HG02623 (cell line): ENCODE results near the gene AOC3.
"Not testable (repeated sequence)": the region's sequence is repeated elsewhere in the genome, so short reads cannot be mapped to it uniquely, and the experiment has no call there.

Source experiments
- ATAC-seq: cut with Tn5 transposase; IDR thresholded peaks from one replicate; pipeline ENCODE4 v1.9.1; 2021; ENCODE audit warnings: moderate library complexity; ENCODE audit not compliant: unreplicated experiment

AOC3 gene

DNA sequence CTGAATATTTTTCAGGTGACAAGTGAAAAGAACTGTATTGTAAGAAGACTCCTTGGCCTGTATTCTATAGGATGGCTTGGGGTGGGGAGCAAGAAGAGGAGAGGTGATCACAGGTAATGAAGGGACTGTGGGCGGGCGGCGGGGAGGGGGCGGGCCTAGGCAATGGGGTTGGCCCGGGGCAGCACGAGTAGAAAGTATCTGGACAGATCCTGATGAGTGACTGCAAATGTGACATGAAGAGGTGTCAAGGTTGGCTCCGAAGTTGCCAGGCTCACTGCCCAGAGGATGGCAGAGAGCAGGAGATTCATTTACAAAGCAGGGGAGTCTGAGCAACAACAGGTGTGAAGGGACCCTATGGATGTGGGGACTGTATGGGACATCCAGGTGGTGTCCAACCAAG, 38.8 kb downstream of the AOC3 start:
- no peak for ATAC-seq

DNA sequence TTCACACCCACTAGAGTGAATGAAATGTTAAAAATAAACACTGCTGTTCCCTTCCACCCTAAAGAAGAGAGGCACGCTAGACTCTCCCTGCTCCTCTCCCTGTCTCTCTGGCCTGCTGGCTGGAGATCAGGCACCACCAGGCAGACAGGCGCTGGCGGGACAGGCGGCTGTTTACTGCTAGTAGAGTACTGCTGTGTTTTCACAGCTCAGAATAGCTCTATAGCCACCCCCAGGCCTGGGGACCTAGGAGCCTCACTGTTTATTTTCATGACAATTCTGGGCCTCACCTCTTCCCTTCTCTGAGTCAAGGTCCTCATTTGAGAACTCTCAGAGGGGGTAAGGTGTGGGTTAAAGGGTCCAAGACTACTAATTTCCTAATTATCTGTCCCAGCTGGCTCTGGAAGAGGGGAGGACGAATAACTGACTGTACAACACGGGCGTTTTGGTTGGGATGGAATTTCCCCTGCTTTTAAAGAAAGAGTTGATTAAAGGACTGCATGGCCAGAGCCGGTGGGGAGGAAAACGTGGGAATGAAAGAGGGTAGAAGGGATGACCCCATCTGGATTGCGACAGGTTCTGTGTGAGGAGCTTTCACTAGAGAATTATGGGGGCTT, 40.6 kb downstream of the AOC3 start:
- ATAC-seq: no peak

DNA sequence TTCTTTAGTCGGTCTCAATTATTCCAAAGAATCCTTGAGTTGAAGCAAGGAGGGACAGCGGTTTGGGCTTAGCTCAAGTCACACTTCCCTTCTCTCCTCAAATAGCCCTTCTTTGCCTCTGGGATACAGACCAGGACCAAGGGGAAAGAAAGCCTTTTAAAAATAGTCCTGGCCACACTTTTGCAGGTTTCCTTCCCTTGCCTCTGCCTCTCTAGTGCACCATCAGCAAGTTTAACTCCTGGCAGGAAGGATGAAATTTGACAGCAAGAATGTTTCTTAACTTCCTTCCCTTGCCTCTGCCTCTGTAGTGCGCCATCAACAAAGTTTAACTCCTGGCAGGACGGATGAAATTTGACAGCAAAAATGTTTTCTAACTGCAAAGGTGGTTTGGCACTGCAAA, 42.4 kb downstream of the AOC3 start:
- ATAC-seq: no peak

DNA sequence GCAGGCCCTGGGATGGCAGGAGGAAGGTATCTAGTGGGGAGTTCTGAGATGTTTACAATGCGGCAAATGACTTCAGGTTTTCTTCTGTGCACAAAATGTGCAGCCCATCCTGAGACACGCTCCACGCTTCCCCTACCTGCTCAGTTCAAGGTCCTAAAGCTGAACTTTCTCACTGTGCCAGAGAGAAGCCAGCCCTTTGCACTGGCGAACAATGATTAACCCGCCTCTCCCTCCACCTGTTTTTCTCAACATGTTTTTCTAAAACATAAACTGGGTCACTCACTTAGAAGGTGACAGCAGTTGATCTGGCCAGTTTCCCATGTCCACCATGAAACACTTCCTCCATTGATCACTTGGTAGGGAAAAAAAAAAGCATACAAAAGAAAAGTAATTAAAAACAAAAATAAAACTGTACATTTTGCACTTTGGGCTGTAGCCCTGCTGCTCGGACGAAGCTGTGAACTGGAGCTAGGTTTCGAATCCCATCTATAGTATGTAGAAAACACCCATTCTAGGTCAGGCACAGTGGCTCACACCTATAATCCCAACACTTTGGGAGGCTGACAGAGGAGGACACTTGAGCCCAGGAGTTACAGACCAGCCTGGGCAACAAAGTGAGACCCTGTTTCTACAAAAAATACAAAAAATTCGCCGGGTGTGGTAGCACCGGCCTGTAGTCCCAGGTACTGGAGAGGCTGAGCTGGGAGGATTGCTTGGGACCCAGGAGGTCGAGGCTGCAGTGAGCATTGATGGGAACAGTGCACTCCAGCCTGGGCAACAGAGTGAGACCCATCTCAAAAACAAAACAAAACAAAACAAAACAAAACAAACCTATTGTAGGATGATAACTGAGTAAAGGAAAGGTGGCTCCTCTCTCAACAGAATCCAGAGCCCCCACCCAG, 43.5 kb downstream of the AOC3 start:
- no peak for ATAC-seq

DNA sequence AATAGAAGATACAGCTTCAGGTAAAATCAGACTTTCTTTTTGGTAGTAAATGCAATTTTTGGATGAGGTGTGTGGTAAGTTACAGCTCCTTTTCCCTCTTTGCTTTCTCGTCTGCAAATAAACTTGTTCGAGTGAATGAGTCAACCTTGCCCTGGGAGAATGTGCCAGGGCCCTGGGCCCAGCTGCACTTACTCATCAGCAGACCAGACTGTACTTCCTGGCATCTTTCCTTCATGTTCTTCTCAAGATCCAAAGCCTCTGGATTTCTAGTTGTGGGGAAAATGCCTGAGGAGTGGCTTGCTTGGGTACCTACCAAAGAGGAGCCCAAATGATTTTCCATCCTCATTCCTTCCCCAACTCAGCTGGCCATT, 44.2 kb downstream of the AOC3 start:
- no peak for ATAC-seq

DNA sequence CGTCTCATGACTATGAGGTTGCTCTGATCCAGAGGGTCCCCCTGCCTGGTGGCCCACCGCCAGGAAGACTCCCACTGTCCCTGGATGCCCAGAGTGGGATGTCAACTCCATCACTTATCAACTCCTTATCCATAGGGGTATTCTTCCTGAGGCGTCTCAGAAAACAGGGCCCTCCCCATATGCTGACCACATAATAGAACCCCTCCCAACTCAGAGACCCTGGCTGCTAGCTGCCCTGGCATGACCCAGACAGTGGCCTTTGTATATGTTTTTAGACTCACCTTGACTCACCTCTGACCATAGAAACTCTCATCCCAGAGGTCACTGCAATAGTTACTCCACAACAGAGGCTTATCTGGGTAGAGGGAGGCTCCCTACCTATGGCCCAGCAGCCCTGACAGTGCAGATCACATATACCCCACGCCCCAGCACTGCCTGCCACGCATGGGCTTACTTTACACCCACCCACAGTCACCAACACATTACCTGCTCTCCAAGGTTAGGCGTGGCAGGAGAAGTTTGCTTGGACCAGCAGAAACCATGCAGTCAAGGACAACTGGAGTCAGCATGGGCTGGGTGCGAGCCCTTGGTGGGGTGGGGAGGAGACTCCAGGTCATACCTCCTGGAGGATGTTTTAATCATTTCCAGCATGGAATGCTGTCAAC, 47.3 kb downstream of the AOC3 start:
- ATAC-seq: no peak

DNA sequence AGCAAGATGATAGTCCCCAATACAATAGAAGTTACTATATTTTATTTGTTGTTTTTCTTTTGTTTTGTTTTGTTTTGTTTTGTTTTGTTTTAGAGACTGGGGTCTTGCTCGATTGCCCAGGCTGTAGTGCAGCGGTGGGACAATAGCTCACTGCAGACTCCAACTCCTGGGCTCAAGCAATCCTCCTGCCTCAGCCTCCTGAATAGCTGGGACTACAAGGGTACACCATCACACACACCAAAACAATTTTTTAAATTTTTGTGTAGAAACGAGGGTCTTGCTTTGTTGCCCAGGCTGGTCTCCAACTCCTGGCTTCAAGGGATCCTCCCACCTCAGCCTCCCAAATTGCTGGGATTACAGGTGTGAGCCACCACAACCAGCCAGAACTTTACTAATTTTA, 49.0 kb downstream of the AOC3 start:
- ATAC-seq: not testable (repeated sequence)

DNA sequence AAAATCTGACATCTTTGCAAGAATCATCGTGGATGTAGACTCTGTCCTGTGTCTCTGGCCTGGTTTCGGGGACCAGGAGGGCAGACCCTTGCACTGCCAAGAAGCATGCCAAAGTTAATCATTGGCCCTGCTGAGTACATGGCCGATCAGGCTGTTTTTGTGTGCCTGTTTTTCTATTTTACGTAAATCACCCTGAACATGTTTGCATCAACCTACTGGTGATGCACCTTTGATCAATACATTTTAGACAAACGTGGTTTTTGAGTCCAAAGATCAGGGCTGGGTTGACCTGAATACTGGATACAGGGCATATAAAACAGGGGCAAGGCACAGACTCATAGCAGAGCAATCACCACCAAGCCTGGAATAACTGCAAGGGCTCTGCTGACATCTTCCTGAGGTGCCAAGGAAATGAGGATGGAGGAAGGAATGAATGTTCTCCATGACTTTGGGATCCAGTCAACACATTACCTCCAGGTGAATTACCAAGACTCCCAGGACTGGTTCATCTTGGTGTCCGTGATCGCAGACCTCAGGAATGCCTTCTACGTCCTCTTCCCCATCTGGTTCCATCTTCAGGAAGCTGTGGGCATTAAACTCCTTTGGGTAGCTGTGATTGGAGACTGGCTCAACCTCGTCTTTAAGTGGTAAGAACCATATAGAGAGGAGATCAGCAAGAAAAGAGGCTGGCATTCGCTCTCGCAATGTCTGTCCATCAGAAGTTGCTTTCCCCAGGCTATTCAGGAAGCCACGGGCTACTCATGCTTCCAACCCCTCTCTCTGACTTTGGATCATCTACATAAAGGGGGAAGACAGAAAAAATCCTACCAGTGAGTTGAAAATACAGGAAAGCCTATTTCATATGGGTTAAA, 49.7 kb downstream of the AOC3 start, which contains the start of gene G6PC1:
TSS of gene G6PC1 (plus strand) at position 340 of the 872 bp plus-strand sequence. CDS start at position 418, 78 bp downstream.
- no peak for ATAC-seq

DNA sequence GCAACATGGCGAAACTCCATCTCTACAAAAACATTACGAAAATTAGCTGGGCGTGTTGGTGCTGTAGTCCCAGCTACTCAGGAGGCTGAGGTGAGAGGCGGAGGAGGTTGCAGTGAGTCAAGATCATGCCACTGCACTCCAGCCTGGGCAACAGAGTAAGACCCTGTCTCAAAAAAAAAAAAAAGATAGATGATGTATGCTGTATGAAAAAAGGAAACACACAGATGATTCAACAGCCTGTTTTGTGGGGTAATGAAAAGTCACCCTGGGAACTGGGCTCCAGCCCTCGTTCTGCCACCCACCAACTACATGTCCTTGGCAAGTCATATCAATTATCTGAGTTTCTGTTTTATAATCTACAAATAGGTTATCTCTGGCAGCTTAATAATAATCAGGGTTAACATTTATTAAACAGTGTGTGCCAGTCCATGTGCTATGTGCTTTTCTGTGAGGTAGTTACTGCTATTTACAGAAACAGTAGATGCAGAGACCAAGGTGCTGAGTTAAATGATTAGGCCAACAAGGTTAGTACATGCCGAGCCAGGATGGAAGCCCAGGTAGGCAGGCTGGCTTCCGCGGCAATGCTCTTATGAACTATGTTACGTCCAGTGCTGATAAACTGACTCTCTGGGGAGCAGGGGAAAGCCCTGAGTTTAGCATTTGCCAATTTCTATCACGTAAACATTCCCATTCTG, 50.7 kb downstream of the AOC3 start:
- ATAC-seq: no peak

DNA sequence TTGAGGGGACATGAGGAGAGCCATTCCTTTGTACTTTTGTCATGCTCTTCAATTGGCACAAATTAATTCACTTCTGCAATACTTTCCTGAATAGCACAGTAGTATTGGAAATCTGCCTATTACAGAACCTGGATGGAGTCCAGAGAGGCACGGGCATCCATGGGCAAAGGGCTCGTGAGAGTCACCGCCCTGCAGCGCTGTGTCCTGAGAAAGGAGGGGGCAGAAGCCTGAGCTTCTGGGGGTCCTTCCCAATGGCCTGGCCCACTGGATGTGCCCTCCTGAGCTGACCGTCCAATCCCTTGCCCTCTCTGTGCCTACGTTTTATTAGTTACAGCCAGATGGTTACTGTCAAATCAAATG, 53.1 kb downstream of the AOC3 start:
- no peak for ATAC-seq

DNA sequence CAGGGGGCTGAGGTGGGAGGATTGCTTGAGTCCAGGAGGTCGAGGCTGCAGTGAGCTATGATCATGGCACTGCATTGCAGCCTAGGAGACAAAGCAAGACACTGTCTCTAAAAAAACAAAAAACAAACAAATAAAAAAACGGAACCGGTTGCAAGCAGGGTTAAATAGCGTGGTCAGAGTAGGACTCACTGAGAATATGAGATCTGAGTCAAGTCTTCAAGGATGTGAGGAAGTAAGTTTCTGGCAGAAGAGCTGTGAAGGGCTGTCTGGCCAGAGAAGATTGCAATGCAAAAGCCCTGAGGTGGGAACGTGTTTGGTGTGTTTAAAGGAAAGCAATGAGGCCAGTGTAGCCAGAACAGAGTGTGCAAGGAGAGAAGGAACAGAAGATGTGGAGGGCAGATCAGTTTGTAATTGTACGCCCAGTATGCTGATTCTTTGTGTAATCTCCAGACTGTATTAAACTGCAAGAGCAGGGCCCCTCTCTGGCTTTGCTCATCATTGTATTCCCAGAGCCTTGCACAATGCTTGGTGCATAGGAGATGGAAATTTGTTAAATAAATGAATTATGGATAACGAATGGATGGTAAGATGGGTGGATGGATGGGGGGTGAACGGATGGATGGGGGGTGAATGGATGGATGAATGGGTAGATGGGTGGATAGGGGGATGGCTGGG, 55.9 kb downstream of the AOC3 start:
- ATAC-seq: no peak
